HL-60/S4 treated with retinoic acid at 250 ng/mL for 4 days and 3 days (cell line): Measurements from ENCODE around the gene TYMP.
"Not testable (repeated sequence)": the region's sequence is repeated elsewhere in the genome, so short reads cannot be mapped to it uniquely, and the experiment has no call there.

Experiments used
- in situ Hi-C: fragments of 300-500 bp; cut with MboI; formaldehyde crosslinking; loops from 2 replicates; pipeline ENCODE4 v1.7.0; 2022; ENCODE audit warnings: low sequenced_read_pairs

The TYMP gene

DNA sequence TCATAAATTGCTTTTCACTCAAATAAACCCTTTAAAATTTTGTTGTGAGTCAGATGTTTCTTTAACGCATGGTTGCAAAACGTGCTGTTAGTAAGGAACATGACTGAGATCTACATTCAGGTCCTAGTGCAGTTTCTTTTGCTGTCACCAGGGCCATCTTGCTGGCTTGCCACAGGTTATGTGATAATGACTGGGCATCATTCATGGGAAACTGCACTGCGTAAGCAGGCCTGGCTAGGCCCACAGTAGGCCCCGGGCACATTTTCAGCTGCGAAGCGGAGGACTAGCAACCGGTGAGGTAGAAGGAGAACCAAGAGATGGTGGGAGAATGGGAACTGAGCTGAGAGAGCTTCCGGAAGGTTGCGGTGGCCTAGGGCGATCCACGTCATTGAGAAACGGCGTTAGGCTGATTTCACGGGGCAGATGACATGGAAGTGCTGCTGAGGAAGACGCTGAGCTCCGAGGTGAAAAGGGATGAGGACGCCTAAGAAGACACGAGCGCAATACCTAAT is 12.7 kb upstream of the TYMP start:
- in situ Hi-C loops = no loop called here

DNA sequence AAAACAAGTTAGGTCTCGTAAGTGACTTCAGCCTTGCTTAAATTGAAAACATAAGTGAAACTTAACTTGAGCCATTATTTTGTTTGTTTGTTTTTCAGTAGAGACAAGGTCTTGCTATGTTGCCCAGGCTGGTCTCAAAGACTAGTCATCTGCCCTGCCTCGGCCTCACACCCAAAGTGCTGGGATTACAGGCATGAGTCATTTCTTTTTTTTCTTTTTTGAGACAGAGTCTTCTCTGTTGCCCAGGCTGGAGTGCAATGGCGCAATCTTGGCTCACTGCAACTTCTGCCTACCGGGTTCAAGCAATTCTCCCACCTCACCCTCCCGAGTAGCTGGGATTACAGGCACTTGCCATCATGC is 11.8 kb upstream of the TYMP start:
- in situ Hi-C loops = not testable (repeated sequence)

DNA sequence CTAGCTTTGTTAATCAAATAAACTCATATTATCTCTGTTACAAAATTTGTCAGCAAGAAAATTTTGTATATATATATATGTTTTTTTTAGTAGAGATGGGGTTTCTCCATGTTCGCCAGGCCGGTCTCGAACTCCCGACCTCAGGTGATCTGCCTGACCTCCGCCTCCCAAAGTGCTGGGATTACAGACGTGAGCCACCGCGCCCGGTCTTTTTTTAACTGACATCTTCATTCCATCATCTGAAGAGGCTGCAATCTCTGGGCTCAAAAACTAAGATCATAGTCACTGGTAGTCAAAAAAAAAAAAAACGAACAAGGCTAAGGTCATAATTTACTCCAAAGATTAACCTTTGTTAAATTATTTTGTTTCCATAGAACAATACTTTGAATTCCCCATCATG is 10.6 kb upstream of the TYMP start:
- in situ Hi-C loops = no loop called here

DNA sequence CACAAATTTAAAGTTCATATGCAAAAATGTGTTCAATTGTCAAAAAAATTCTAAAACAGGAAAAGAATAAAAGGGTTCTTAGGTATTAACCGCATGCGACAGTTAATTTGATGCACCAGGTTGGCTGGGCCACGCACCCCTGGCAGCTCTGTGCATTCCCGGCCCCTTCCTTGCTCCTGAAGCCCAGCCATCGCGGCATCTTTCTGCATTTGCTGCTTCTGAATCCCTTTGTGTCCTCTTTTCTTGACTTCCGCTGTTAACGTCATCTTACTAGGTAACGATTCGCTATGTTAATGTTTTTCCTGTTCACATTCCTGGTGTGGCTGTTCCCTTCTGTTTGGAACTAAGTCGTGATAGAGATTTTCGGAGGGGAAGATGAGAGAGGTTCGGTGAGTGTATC is 8.0 kb upstream of the TYMP start:
- in situ Hi-C loops = no loop called here

DNA sequence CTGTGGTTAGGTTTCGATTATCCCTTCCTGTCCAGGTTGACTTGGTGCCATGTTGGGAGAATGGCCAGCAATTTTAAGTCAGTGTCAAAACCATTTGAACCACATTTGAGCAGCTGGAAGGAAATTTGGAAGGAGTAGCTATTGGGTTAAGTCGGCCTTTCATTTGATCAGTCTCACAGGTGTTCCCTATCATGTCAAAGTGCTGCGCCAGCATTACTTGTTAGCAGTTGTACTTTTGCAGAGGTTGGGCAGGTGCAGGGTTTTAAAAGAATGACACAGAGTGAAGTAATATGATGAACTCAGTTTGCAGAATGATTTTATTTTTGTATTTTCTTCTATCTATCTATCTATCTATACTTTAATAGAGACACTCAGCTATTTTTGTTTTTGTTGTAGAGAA is 6.4 kb upstream of the TYMP start:
- in situ Hi-C loops = no loop called here

DNA sequence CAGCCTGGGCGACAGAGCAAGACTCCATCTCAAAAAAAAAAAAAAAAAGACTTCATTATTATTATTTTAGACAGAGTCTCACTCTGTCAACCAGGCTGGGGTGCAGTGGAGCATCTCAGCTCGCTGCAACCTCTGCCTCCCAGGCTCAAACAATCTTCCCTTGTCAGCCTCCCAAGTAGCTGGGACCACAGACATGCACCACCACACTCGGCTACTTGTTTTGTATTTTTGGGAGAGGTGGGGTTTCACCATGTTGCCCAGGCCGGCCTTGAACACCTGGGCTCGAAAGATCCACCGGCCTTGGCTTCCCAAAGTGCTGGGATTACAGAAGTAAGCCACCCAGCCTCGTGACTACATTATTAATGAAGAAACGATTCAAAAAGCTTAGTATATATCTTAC is 5.3 kb upstream of the TYMP start:
- in situ Hi-C loops = no loop called here

DNA sequence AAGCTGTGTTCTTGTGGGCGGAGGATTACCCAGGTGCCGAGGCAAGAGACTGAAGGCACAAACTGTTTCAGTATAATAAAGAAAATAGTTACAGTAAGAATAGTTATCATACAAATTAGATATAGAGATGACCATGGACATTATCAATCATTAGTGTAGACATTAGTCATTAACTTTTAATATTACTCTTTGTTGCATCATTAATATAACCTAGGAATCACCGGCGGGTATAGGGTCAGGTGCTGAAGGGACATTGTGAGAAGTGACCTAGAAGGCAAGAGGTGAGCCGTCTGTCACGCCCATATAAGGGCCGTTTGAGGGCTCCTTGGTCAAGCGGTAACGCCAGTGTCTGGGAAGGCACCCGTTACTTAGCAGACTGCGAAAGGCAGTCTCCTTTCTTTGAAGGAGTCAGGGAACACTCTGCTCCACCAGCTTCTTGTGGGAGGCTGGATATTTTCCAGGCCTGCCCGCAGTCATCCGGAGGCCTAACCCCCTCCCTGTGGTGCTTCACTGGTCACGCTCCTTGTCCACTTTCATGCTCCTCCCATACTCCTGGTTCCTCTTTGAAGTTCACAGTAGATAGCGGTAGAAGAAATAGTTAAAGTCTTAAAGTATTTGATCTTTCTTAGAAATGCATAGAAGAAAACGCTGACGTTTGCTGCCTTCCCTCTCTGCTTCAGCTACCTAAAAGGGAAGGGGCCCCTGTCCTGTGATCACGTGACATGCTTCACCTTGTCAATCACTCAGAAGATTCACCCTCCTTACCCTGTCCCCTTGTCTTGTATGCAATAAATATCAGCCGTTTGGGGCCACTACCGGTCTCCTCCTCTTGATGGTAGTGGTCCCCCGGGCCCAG is 4.3 kb upstream of the TYMP start:
- in situ Hi-C loops = not testable (repeated sequence)

DNA sequence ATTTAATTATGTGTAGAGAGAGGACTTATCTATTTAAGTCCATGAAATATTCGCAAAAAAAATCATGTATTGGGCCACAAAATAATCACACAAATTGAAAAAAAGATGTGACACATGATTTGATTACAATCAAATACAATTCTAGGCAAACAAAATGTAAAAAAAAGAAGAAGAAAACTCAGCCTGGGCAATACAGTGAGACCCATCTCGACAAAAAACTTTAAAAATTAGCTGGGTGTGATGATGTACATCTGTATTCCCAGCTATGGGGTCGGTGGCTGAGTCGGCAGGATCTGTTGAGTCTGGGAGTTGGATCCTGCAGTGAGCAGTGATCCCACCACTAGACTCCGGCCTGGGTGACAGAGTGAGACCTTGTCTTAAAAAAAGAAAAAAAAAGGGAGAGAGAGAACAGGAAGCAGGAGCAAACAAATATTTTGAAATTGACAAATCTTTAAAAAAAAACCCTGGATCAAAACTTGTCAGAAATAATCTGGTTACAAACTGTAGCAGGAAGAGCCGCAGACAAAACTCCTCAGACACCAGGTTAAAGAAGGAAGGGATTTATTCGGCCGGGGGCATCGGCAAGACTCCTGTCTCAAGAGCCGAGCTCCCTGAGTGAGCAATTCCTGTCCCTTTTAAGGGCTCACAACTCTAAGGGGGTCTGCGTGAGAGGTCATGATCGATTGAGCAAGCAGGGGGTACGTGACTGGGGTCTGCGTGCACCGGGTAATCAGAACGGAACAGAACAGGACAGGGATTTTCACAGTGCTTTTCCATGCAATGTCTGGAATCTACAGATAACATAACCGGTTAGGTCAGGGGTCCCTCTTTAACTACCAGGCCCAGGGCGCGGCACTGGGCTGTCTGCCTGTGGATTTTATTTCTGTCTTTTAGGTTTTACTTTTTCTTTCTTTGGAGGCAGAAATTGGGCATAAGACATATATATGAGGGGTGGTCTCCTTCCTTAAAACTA is 3.3 kb upstream of the TYMP start:
- in situ Hi-C loops = no loop called here

DNA sequence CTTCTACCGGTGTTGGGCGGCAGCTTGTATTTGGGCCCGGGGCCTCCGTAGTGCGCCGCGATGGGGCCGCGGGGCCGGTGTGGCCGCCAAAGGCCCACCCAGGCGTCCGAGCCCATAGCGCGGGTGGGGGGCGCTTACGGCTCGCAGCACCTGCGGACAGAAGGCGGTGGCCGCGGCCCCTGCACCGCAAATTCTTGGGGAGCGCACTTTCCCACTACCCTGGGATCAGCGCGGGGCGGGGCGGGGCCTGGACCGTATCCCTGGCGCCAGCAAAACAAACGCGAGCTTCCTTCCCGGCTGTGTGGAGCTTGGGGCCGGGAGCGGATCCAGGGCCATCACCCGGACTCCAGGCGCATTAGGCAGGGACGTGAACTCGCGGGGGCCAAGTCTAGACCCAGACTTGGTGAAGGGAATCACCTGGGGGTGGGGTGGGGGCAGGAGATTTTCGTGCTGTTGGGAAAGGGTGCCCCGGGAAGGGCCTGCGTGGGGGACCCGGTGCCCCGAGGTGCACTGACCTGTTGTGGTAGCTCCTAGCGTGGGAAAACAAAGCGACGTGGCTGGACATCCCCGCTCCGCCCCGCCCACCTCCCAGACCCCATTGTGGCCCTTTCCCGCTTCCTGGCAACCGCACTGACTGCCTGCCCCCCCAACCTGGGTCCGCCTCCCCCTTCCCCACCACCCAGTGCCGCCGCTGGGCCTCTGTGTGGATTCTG is 2.3 kb upstream of the TYMP start:
- in situ Hi-C loops = no loop called here

DNA sequence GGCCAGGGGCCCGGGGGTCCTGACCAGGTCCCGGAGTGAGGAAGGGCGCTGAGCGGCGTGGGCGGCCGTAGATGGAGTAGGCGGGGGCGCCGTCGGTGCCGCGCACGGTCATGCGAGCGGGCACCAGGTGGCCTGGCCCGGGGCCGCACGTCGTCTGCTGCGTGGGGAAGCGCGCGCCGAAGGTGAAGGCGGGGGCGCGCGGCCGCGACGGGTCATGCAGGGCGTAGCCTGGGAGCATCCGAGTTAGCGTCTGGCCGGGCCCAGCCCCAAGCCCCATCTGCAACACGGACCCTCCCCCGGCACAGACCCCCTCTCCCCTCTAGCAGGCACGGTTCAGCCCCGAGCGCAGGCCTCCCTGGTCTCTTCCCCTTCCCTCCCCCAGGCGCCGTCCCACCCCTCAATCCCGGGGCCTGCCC is 1.7 kb upstream of the TYMP start:
- in situ Hi-C loops = no loop called here

DNA sequence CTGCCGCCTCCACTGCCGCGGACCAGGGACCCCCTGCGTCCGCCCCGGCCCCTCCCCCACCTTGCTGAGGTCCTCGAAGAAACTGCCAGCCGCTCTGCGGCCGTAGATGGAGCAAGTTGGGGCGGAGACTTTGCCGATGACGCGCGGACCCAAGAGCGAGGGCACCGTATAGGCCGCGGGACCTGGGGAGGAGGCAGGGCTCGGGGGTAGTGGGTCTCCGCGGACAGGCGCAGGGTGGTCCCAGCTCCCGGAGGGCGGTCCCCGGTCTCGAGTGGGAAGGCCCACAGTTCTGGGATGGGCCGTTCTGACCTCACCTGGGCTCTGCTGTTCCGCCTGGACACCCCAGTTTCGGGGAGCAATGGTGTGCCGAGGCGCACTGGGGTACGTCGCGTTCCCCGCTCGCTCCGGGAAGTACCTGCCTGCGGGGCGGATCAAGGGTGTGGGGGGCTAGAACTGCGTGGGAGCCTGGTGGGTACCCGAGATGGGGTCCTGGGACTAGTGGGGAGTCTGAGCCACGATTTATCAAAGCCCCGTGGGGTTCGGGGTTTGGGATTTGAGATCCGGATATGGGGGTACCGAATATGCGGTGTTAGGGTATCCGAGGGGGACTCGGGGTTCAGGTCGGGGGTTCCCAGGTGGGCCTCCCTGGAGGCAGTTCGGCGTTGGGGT is 1.2 kb upstream of the TYMP start:
- in situ Hi-C loops = no loop called here

DNA sequence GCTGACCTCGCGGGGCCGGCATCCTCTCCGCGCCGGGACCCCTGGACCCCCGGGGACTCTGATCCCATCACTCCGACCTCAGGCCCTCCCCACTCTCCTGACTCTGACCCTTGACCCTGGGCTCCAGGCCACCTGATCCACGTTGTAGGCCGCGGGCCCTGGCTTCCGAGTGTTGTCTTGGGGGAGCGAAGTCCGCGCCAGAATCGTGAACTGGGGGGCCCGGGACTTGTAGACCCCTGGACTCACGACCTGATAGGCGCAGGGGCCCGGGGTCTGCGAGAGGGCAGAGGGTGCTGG is 716 bp upstream of the TYMP start:
- in situ Hi-C loops = no loop called here

DNA sequence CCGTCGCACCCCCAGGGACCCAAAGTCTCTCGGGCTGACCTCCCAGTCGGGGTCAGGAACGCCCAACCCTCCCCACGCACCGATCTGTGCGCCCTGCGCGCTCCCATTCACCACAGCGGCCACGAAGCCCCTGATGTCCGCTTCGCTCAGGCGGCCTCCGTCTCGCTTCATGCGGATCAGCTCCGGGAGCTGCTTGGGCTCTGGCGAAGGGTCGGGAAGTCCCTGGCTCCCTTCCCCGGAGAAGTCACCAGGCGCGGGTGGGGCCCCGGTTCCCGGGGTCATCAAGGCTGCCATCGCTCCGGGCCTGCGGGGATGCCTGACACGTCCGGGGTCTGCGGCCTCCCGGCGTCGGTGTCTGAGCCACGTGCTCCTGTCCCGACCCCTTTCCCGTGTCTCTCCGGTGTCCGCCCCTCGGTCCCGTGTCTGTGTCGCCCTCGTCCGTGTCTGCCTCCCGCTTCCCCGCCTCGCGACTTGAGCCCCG is 356 bp downstream of the TYMP start:
- in situ Hi-C loops = no loop called here

DNA sequence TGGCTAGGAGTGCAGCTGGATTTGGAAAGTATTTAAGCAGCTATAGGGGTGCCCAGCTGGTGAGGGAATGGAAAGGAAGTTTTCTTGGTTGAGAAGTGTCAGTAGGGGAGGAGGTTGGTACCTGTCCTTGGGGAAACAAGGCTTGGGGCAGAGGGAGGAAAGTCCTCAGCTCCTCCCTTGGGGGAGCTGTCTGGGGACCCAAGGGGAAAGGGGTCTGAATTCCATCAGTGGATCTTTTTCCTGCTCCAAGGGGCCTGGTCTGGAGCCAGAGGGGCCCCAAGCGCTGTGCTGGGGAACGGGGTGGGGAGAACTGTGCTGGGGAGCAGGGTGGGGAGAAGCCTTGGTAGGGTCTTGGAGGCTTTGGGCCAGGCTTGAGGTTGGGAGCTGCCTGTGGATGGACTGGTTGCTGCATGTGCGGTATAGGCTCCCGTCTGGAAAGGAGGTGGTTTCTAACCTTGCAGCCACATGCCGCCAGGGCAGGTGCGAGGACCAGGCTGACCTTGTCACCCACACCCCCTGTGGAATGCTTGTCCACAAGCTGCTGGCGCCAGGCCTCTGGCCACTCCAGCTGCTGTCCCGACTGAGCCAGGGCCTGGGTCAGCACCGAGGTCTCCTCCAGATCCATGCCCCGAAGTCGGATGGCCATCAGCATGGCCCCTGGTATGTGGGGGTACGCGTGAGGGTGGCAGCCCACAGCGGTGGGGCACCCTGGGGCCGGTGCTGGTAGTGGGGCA is 963 bp downstream of the TYMP start:
- in situ Hi-C loops = no loop called here

DNA sequence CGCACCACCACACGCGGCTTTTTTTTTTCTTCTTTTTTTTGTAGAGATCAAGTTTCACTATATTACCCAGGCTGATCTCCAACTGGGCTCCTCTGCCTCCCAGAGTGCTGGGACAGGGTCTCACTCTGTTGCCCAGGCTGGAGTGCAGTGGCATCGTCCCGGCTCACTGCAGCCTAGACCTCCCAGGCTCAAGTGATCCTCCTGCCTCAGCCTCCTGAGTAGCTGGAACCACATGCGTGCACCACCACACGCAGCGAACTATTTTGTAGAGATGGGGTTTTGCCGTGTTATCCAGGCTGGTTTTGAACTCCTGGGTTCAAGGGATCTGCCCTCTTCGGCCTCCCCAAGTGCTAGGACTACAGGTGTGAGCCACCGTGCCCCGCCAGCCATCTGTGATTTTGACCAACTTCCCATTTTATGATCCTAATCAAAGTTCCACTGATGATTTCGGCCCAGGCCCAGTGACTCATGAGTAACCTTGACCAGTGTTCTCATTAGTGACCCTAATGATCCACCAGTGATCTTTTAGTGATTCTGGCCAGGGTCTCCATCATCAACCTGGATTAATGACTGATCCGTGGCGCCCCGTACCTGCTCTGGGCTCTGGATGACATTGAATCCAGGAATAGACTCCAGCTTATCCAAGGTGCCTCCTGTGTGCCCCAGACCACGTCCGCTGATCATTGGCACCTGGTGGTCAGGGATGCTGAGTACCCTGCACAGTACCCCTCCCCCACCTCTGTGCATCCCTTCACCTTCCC is 1.7 kb downstream of the TYMP start:
- in situ Hi-C loops = no loop called here

DNA sequence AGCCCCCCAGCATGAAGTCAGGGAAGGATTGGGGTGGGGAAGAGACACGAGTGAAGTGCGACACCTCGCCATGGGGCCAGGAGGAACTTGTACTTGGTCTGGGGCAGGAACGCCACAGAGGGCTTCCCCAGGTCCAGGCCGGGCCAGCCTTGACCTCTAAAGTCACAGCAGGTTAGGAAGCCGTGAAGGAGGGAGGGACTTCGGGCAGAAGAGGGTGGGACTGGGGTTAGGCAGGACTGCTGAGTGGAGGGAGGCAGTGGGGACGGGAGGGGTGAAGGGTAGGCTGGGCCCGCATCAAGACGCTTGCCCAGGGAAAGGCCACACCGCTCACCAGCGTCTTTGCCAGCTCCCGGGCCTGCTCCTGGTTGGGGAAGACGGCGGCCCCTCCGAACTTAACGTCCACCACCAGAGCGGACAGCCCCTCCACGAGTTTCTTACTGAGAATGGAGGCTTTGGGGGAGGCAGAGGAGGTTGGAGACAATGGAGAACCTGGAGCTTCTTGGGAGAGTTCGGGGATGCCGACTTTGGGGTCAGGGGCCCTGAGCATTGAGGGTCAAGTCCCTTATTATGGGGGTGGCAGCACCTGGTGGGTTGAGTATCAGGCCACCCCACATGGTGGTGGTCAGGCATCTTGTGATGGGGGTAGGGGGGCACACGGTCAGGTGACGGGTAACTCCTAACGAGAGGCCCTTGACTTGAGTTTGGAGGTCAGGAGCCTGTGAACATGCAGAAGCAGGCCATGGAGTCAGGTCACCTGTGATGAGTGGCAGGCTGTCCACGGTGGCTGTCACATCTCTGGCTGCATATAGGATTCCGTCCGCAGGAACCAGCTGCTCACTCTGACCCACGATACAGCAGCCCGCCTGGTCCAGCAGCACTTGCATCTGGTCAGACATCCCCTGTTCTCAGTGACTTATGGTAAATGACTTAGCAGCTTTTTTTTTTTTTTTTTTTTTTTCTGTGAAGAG is 2.7 kb downstream of the TYMP start:
- in situ Hi-C loops = no loop called here

DNA sequence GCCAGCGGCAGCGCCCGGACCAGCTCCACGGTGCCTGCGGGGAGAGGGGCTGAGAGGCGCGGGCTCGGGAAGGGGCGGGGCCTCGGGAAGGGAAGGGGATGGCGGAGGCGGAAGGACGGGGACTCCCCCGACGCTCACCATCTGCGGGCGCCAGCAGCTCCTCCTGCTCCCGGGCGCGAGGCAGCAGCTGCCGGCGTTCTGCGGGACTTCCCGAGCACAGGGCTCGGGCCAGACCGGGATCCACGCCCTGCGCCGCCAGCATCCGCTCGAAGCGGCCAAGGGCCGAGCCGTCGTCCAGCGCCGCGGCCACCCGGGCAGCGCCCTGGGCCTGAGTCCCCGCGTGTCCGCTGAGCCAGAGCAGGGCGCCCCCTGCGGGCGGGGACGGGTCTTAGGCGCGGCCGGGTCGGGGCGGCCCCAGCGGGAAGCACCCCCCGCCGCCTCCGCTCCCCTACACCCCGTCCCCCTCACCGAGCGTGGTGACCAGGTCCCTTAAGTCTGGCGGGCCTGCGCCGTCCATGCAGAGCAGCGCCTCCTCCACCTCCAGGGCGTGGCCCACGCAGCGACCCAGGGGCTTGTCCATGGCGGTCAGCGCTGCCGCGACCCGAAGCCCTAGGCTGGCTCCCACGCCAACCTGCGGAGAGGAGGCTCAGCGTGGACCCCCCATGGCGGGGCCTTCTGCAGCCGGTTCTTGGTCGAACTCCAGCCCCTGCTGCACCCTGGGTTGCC is 3.5 kb downstream of the TYMP start:
- in situ Hi-C loops = no loop called here

DNA sequence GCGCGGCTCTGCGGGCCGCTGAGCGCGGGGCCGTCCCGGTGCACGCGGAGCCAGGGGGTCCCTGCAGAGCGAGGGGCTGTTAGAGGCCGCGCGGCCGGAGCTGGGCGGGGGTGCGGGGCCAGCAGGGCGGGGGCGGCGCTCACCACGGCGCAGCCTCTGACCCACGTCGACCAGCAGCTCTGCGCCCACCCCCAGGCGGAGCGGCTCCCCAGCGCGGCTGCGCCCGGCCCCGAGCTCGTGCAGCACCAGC is 4.0 kb downstream of the TYMP start:
- in situ Hi-C loops = no loop called here
